ENCODE data around the gene GUCA2B.

GRCh38 chr1:42179900-42180329, 26.7 kb downstream of the GUCA2B start:
- TF ChIP-seq CTCF (IDR thresholded peaks at IDR 0.05) (no peak), POLR2AphosphoS5 (IDR thresholded peaks at IDR 0.05) (no peak)

Data from suprapubic skin (tissue), 3 donors.